PC-3 (cell line): ENCODE data around the gene CORO1C. TPM values are rescaled to one million over a fixed set of nuclear protein-coding genes. Genes with fewer than 3 reads are reported as not detected.

Experiments
- ATAC-seq: fragments of 200-7000 bp; cut with Tn5 transposase; 2 replicates; pipeline ENCODE4 v1.9.1; 2020; ENCODE audit warnings: mild to moderate bottlenecking, moderate library complexity
- BruUV-seq: library from RNA; stranded (reverse); fragments of 400-500 nt; replicated peaks from 2 replicates; lab custom pipeline; 2021; lab: Mats Ljungman, UMichigan
- CTCF ChIA-PET: fragments of 300-600 bp; sonication (Branson Sonifier 250); formaldehyde crosslinking; loops from one replicate; lab custom pipeline; 2022; ENCODE audit warnings: antibody characterized with exemption; lab: Charles Lee
- POLR2A ChIA-PET: fragments of 300-600 bp; sonication (Branson Sonifier 250); formaldehyde crosslinking; loops from one replicate; lab custom pipeline; 2022; ENCODE audit warnings: antibody characterized with exemption; ENCODE audit not compliant: unreplicated experiment; lab: Charles Lee
- DNase-seq: peaks from one replicate; pipeline ENCODE4 v3.0.0-alpha.2; 2015
- H2AFZ ChIP-seq: fragments of 300-600 bp; sonication (generic); 2 replicates; pipeline ENCODE4 v1.6.0; 2016; ENCODE audit warnings: antibody characterized with exemption, low read length
- H3F3A ChIP-seq: fragments of 300-600 bp; sonication (generic); one replicate; pipeline ENCODE4 v1.6.0; 2017; ENCODE audit warnings: antibody characterized with exemption, low read length, control low read depth, mild to moderate bottlenecking; ENCODE audit not compliant: unreplicated experiment
- H3K27ac ChIP-seq: fragments of 300-600 bp; sonication (generic); 2 replicates; pipeline ENCODE4 v1.5.1; 2016; ENCODE audit warnings: mild to moderate bottlenecking, low read length
- H3K27me3 ChIP-seq: fragments of 300-600 bp; sonication (generic); 2 replicates; pipeline ENCODE4 v1.6.1; 2016; ENCODE audit warnings: low read length, mixed read lengths
- H3K36me3 ChIP-seq: fragments of 300-600 bp; sonication (generic); 2 replicates; pipeline ENCODE4 v1.6.1; 2016; ENCODE audit warnings: low read depth, mixed run types, low read length, mixed read lengths
- H3K4me1 ChIP-seq: fragments of 300-600 bp; sonication (generic); 2 replicates; pipeline ENCODE4 v1.5.1; 2016; ENCODE audit warnings: low read length; ENCODE audit not compliant: insufficient read depth
- H3K4me2 ChIP-seq: fragments of 300-600 bp; sonication (generic); 2 replicates; pipeline ENCODE4 v1.6.0; 2016; ENCODE audit warnings: low read length
- H3K4me3 ChIP-seq: fragments of 300-600 bp; sonication (generic); 2 replicates; pipeline ENCODE4 v1.5.1; 2016; ENCODE audit warnings: mild to moderate bottlenecking, low read length, mixed read lengths
- H3K79me2 ChIP-seq: fragments of 300-600 bp; sonication (generic); 2 replicates; pipeline ENCODE4 v1.6.1; 2017; ENCODE audit warnings: low read length, mixed read lengths
- H3K9ac ChIP-seq: fragments of 300-600 bp; sonication (generic); 2 replicates; pipeline ENCODE4 v1.6.0; 2016; ENCODE audit warnings: mild to moderate bottlenecking, low read length
- H3K9me2 ChIP-seq: fragments of 300-600 bp; sonication (generic); replicated peaks from 2 replicates; pipeline ENCODE4 v1.6.1; 2016; ENCODE audit warnings: mixed run types, low read length, mixed read lengths
- H3K9me3 ChIP-seq: fragments of 300-600 bp; sonication (generic); 2 replicates; pipeline ENCODE4 v1.6.1; 2016; ENCODE audit warnings: low read length, mixed read lengths
- H4K20me1 ChIP-seq: fragments of 300-600 bp; sonication (generic); 2 replicates; pipeline ENCODE4 v1.6.1; 2016; ENCODE audit warnings: low read length, mixed read lengths
- EZH2 ChIP-seq: fragments of 300-600 bp; sonication (generic); IDR thresholded peaks from one replicate; pipeline ENCODE4 v1.6.1; 2017; ENCODE audit warnings: antibody characterized with exemption, mild to moderate bottlenecking, low read length; ENCODE audit not compliant: unreplicated experiment
- EZH2phosphoT487 ChIP-seq: fragments of 300-600 bp; sonication (generic); IDR thresholded peaks from 2 replicates; pipeline ENCODE4 v1.6.1; 2018; ENCODE audit warnings: mild to moderate bottlenecking, antibody characterized with exemption, low read length, borderline replicate concordance
- intact Hi-C: fragments of 100-400 bp; cut with micrococcal nuclease; formaldehyde crosslinking; loops from 2 replicates; pipeline ENCODE4 v1.9.0; 2023
- total RNA-seq: library from RNA; depleted of rRNA; stranded (reverse); fragments of >200 nt; gene quantifications from 2 replicates; pipeline ENCODE4 v1.2.3, GENCODE V29; 2014
- TF ChIP-seq, protein P1 (sequence below): fragments of 300-600 bp; sonication (generic); conservative IDR thresholded peaks from 2 replicates; pipeline ENCODE4 v1.5.1; 2017; ENCODE audit warnings: antibody characterized with exemption, low read depth, mild to moderate bottlenecking, low read length

The CORO1C gene
- total RNA-seq, 1 experiment from 2014 or later: 179 TPM

DNA sequence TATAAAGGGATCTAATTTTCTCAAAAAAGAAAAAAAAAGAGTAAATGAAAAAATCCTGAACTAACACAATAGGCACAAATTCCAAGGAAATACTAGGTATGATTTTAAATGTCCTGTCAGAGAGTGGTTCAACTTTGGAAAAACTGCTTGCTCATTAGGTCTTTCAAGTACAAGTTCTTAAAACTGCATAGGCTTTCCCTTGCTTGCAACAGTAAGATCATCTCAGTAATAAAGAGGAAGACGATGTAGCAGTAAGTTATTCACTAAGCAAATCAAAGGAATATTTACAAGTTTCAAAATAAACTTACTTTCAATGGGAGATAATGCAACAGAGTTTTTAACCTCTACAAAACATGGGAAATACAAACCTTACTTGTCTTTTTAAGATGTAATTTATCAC, 21.6 kb downstream of the CORO1C start:
- Histone ChIP-seq H3K27ac (no peak overlapping the region), H3K9me3 (no peaks in the 10 kb centered on the region), H4K20me1 (peaks cover 62% of the 10 kb centered on the region), H3F3A (no peaks in the 10 kb centered on the region), H3K79me2 (peaks cover 100% of the 10 kb centered on the region), H3K9me2 (no peaks in the 10 kb centered on the region), H3K27me3 (no peaks in the 10 kb centered on the region), H3K36me3 (peaks cover 22% of the 10 kb centered on the region), H3K9ac (no peak overlapping the region), H3K4me3 (no peak overlapping the region), H2AFZ (no peak overlapping the region), H3K4me2 (no peak overlapping the region), H3K4me1 (no peaks in the 10 kb centered on the region)
- DNase-seq (no peak), ATAC-seq (peak; percentile 31; the same call in 1 of the 2 replicates)
- BruUV-seq: no TSS peak
- TF ChIP-seq, protein P1, sequence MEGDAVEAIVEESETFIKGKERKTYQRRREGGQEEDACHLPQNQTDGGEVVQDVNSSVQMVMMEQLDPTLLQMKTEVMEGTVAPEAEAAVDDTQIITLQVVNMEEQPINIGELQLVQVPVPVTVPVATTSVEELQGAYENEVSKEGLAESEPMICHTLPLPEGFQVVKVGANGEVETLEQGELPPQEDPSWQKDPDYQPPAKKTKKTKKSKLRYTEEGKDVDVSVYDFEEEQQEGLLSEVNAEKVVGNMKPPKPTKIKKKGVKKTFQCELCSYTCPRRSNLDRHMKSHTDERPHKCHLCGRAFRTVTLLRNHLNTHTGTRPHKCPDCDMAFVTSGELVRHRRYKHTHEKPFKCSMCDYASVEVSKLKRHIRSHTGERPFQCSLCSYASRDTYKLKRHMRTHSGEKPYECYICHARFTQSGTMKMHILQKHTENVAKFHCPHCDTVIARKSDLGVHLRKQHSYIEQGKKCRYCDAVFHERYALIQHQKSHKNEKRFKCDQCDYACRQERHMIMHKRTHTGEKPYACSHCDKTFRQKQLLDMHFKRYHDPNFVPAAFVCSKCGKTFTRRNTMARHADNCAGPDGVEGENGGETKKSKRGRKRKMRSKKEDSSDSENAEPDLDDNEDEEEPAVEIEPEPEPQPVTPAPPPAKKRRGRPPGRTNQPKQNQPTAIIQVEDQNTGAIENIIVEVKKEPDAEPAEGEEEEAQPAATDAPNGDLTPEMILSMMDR: no peak
- TF ChIP-seq EZH2phosphoT487 (no peak), EZH2 (no peak)
- CTCF ChIA-PET: no interaction called here
- intact Hi-C loops: no loop called here
- POLR2A ChIA-PET: interaction anchor here (0.5 kb wide), 1 partner anchor 17 kb away, joined by 14 read pairs; no protein-coding TSS in a partner anchor

DNA sequence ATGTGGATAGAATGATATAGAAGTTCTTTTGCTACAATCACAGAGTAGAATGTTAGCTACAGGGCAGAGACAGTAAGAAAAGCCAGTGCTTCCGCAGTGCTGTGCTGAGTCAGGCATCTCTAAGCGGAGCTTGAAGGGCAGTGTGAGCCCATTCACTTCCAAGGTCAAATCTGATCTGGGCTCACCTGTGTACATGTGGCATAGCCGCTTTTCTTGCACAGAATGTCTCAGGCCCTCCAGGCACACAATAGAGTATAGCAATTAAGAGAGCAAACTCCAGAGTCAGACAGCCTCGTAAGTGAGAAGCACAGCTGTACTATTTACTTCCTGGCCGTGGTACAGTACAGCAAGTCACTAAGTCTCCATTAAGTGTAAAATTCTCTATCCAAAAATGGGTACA, 26.8 kb downstream of the CORO1C start:
- no peaks in the 10 kb centered on the region for H3F3A ChIP-seq
- H3K9me3 ChIP-seq: no peaks in the 10 kb centered on the region
- peaks cover 100% of the 10 kb centered on the region for H3K79me2 ChIP-seq
- ChIA-PET CTCF (no interaction called here), POLR2A (no interaction called here)
- intact Hi-C loops: no loop called here
- ATAC-seq (no peak), DNase-seq (no peak)
- no peak for TF ChIP-seq EZH2phosphoT487
- TF ChIP-seq, protein P1: no peak
- no peak for TF ChIP-seq EZH2
- H3K27me3 ChIP-seq: no peaks in the 10 kb centered on the region
- H3K9ac ChIP-seq: no peak overlapping the region
- no peaks in the 10 kb centered on the region for H3K9me2 ChIP-seq
- peaks cover 38% of the 10 kb centered on the region for H3K36me3 ChIP-seq
- no peak overlapping the region for H3K27ac ChIP-seq
- H3K4me1 ChIP-seq: no peaks in the 10 kb centered on the region
- H4K20me1 ChIP-seq: peaks cover 56% of the 10 kb centered on the region
- H3K4me2 ChIP-seq: no peak overlapping the region
- BruUV-seq: no TSS peak
- H3K4me3 ChIP-seq: no peak overlapping the region
- H2AFZ ChIP-seq: no peak overlapping the region

DNA sequence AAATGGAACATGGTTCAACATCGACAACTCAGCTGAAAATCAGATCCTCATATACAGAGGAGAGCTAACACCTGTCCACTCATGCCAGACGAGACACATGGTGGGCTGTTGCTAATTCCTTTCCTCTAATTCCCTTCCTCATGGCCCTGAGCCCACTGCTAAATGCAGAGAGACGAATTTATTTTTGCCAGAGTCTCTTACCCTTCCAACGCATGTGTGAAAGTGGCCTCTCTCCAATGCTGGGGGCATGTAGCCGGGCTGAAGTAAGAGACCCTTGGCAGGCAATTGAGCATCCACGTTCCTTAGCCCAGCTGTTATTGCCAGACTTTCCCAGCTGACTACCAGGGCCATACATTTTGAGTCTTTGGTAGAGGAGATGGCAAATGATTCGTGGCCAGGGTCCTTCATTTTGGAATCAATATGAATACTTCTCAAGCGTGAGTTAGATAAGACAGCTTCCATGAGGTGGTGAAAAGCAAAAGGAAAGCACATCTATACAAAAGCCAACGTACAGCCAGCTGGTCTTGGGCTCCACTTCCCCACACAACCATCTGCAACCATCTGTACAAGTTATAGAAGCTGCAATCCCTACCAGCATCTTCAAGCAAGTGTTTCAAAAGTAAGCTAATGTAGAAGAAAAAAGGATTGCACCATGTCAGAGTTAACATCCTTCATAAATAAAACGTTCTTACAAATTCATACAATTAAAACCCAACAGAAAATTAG, 28.6 kb downstream of the CORO1C start:
- H3K9me2 ChIP-seq: no peaks in the 10 kb centered on the region
- intact Hi-C loops: no loop called here
- H4K20me1 ChIP-seq: peaks cover 47% of the 10 kb centered on the region
- no peaks in the 10 kb centered on the region for H3K27me3 ChIP-seq
- peaks cover 100% of the 10 kb centered on the region for H3K79me2 ChIP-seq
- ChIA-PET CTCF (no interaction called here), POLR2A (no interaction called here)
- TF ChIP-seq EZH2 (no peak), EZH2phosphoT487 (no peak)
- TF ChIP-seq, protein P1: no peak
- no peaks in the 10 kb centered on the region for H3K9me3 ChIP-seq
- no peak overlapping the region for H3K27ac ChIP-seq
- no peak overlapping the region for H3K4me2 ChIP-seq
- peaks cover 53% of the 10 kb centered on the region for H3K36me3 ChIP-seq
- no peak overlapping the region for H3K9ac ChIP-seq
- no TSS peak for BruUV-seq
- H3F3A ChIP-seq: no peaks in the 10 kb centered on the region
- no peak for ATAC-seq
- H3K4me3 ChIP-seq: no peak overlapping the region
- H3K4me1 ChIP-seq: peaks cover 4% of the 10 kb centered on the region
- H2AFZ ChIP-seq: no peak overlapping the region
- no peak for DNase-seq
